ENCODE measurements around the gene SLX4IP. TPM values are rescaled to one million over a fixed set of nuclear protein-coding genes. Genes with fewer than 3 reads are reported as not detected.

Gene SLX4IP
- total RNA-seq, 2 experiments from 2014 or later, result 1.6 to 1.8 TPM

DNA sequence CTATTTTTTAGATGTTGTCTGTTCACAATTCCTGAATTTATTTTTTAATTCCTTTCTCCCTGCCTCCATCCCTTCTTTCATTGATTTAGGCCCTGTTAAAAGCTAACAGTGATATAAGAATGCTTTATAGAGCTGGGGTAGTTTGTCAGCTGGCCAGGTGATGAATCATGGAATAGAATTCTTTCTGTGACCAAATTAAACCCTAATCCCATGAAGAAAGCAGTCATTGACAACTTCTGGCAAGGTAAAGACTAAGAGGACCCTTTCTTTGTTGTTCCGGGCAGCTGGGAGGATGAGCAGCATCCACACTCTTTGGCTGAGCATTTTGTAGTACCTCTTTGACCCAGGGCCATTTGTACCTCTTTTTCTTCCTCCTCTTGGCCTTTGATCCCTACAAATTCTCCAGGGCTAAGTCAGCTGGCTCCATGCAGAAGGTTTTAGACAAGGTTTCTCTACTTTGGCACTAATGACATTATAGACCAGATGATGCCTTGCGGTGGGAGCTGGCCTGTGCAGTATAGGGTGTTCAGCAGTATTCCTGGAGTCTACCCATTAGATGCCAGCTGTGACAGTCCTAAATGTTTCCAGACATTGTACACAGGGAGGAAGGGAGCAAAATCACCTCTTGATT lies 102.9 kb downstream of the SLX4IP start:
- ATAC-seq (ENCODE audit: poor library complexity), result no peak
- H3K27ac ChIP-seq (ENCODE audit: low read depth in 1 of 2, low read length in 2 of 2), result no peak overlapping the region
- no peak overlapping the region for H3K27ac Mint-ChIP-seq
- H3K27me3 ChIP-seq (ENCODE audit: control insufficient read depth in 1 of 2, insufficient read depth in 2 of 2, low read length in 2 of 2), result no peaks in the 10 kb centered on the region
- H3K4me3 ChIP-seq (ENCODE audit: low read length), result no peak overlapping the region
- H3K36me3 Mint-ChIP-seq (ENCODE audit: low read depth), result no peaks in the 10 kb centered on the region
- POLR2A ChIA-PET, result no interaction called here
- no peaks in the 10 kb centered on the region for H3K27me3 Mint-ChIP-seq
- CTCF ChIA-PET, result no interaction called here
- H3K4me3 Mint-ChIP-seq, result no peak overlapping the region
- TF ChIP-seq, protein P1, sequence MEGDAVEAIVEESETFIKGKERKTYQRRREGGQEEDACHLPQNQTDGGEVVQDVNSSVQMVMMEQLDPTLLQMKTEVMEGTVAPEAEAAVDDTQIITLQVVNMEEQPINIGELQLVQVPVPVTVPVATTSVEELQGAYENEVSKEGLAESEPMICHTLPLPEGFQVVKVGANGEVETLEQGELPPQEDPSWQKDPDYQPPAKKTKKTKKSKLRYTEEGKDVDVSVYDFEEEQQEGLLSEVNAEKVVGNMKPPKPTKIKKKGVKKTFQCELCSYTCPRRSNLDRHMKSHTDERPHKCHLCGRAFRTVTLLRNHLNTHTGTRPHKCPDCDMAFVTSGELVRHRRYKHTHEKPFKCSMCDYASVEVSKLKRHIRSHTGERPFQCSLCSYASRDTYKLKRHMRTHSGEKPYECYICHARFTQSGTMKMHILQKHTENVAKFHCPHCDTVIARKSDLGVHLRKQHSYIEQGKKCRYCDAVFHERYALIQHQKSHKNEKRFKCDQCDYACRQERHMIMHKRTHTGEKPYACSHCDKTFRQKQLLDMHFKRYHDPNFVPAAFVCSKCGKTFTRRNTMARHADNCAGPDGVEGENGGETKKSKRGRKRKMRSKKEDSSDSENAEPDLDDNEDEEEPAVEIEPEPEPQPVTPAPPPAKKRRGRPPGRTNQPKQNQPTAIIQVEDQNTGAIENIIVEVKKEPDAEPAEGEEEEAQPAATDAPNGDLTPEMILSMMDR (IDR thresholded peaks at IDR 0.05), result no peak
- H3K9me3 Mint-ChIP-seq, result no peaks in the 10 kb centered on the region
- peaks cover 34% of the 10 kb centered on the region for H3K4me1 Mint-ChIP-seq (ENCODE audit: low read depth)
- H3K4me1 ChIP-seq (ENCODE audit: insufficient read depth, low read length), result no peaks in the 10 kb centered on the region
- intact Hi-C loops (cut with DNase I, micrococcal nuclease), result loop anchor here (2.0 to 5.0 kb wide), 2 partner anchors 556 to 559 kb away; no protein-coding TSS in a partner anchor
- DNase-seq, result no peak
- no peaks in the 10 kb centered on the region for H3K36me3 ChIP-seq (ENCODE audit: insufficient read depth, low read length)
- H3K9me3 ChIP-seq (ENCODE audit: control insufficient read depth in 1 of 2, insufficient read depth in 1 of 2, low read length in 2 of 2), result no peaks in the 10 kb centered on the region

DNA sequence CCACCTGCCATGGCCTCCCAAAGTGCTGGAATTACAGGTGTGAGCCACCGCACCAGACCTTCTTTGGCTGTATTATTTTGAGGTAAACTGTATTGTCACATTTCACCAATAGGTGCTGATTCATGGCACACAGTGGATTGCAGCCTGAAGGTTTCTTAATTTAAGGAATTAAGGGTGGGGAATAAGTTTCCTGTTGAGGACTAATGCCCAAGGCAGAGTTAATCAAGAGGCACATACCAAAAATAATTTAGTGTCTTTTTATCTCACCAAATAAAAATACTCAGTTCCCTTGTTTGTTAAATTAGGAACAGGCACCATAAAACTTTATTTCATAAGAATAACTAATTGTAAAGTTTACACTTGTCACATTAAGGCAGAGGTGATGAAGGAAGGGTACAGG lies 103.7 kb downstream of the SLX4IP start:
- Mint-ChIP-seq H3K9me3 (no peaks in the 10 kb centered on the region), H3K4me3 (no peak overlapping the region), H3K36me3 (ENCODE audit: low read depth) (no peaks in the 10 kb centered on the region), H3K27ac (no peak overlapping the region), H3K4me1 (ENCODE audit: low read depth) (peaks cover 34% of the 10 kb centered on the region), H3K27me3 (no peaks in the 10 kb centered on the region)
- H3K27ac ChIP-seq (ENCODE audit: low read depth in 1 of 2, low read length in 2 of 2), result no peak overlapping the region
- POLR2A ChIA-PET, result no interaction called here
- H3K4me3 ChIP-seq (ENCODE audit: low read length), result no peak overlapping the region
- DNase-seq, result no peak
- no peaks in the 10 kb centered on the region for H3K9me3 ChIP-seq (ENCODE audit: control insufficient read depth in 1 of 2, insufficient read depth in 1 of 2, low read length in 2 of 2)
- H3K4me1 ChIP-seq (ENCODE audit: insufficient read depth, low read length), result no peaks in the 10 kb centered on the region
- intact Hi-C loops (cut with DNase I, micrococcal nuclease), result loop anchor here in 1 of 2 experiments (5.0 kb wide), 1 partner anchor 556 kb away; no protein-coding TSS in a partner anchor
- no peaks in the 10 kb centered on the region for H3K36me3 ChIP-seq (ENCODE audit: insufficient read depth, low read length)
- H3K27me3 ChIP-seq (ENCODE audit: control insufficient read depth in 1 of 2, insufficient read depth in 2 of 2, low read length in 2 of 2), result no peaks in the 10 kb centered on the region
- TF ChIP-seq, protein P1 (IDR thresholded peaks at IDR 0.05), result no peak
- CTCF ChIA-PET, result no interaction called here
- ATAC-seq (ENCODE audit: poor library complexity), result no peak

DNA sequence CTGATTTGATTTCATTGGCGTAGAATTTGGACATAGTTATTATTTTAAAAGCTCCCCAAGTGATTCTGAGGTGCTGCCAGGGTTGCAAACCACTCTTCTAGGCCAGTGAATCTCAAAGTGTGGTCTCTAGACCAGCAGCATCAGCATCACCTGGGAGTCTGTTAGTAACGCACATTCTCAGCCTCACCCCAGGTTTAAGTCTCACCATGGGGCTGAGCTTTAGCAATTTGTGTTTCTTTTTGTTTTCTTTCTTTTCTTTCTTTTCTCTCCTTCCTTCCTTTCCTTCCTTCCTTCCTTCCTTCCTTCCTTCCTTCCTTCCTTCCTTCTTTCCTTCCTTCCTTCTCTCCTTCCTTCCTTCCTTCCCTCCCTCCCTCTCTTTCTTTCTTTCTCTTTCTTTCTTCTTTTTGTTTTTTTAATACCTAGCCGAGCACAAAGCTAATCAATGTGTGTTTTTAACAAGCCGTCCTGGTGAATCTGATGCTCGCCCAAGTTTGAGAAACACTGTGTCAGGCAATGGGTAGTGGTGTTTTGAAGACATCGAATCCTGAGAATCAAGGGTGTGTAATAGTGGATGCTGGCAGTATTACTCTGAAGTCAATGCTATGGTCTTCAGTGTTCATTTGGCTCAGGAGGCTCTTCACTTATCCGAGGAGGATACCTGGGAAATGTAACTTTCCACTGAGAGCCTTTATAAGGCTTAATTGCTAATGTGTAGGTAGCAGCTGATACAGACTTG lies 104.9 kb downstream of the SLX4IP start:
- H3K27ac ChIP-seq (ENCODE audit: low read depth in 1 of 2, low read length in 2 of 2), result no peak overlapping the region
- no peaks in the 10 kb centered on the region for H3K9me3 Mint-ChIP-seq

More for the DNA sequence above, 104.9 kb downstream of the SLX4IP start:
- POLR2A ChIA-PET, result interaction anchor here (0.7 to 1.0 kb wide), 2 partner anchors 19 to 105 kb away, joined by 3 to 4 read pairs; partner anchors contain the start of gene SLX4IP
- H3K36me3 Mint-ChIP-seq (ENCODE audit: low read depth), result no peaks in the 10 kb centered on the region
- no peaks in the 10 kb centered on the region for H3K27me3 ChIP-seq (ENCODE audit: control insufficient read depth in 1 of 2, insufficient read depth in 2 of 2, low read length in 2 of 2)
- no peaks in the 10 kb centered on the region for H3K4me1 ChIP-seq (ENCODE audit: insufficient read depth, low read length)
- peaks cover 34% of the 10 kb centered on the region for H3K4me1 Mint-ChIP-seq (ENCODE audit: low read depth)
- CTCF ChIA-PET, result interaction anchor here (0.8 kb wide), 1 partner anchor 9 kb away, joined by 3 read pairs; no protein-coding TSS in a partner anchor
- intact Hi-C loops (cut with DNase I, micrococcal nuclease), result loop anchor here in 1 of 2 experiments (5.0 kb wide), 2 partner anchors 38 to 558 kb away; no protein-coding TSS in a partner anchor
- H3K4me3 Mint-ChIP-seq, result no peak overlapping the region
- TF ChIP-seq, protein P1 (IDR thresholded peaks at IDR 0.05), result no peak
- H3K27me3 Mint-ChIP-seq, result no peaks in the 10 kb centered on the region
- H3K27ac Mint-ChIP-seq, result no peak overlapping the region
- no peaks in the 10 kb centered on the region for H3K36me3 ChIP-seq (ENCODE audit: insufficient read depth, low read length)
- ATAC-seq (ENCODE audit: poor library complexity) (no peak), DNase-seq (no peak)
- H3K9me3 ChIP-seq (ENCODE audit: control insufficient read depth in 1 of 2, insufficient read depth in 1 of 2, low read length in 2 of 2), result no peaks in the 10 kb centered on the region
- no peak overlapping the region for H3K4me3 ChIP-seq (ENCODE audit: low read length)

All from CD4-positive, alpha-beta T cell (primary cell).